GM19372 (cell line): ENCODE measurements around the gene MON1A.

Source experiments
- ATAC-seq: cut with Tn5 transposase; IDR thresholded peaks from one replicate; pipeline ENCODE4 v1.9.1; 2021; ENCODE audit warnings: mild to moderate bottlenecking, low read depth, moderate library complexity; ENCODE audit not compliant: unreplicated experiment

MON1A gene

DNA sequence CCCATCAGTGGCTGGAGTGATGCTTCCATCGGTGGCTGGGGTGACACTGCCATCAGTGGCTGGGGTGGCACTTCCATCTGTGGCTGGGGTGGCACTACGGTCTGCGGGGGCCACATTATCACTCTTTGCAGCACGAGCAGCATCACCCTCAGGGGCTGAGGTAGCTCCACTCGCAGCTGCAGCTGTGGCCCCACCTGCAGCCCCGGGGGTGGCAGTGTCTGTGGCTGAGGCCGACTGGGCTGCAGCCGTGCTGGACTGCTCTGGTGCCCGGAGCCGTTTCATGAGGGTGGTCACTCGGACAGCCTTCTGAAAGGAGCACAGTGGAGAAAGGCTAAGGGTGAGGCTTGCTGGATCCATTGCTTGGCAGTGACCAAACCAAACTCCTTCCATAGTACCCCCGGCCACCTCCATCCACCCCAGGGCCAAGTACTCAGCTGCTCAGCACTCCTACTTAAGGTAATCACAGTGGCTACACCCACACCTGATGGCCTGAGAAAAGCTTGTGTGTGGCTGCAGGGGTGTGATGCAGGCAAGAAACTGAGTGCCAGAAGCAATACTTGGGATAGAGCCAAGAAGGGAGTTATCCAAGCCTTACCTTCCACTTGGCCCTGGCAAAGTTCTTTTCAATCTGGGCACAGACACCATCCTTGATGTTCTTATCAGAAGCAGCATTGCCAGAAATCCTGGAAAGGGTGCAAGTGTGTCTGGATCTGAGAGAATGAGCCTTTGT is 69.9 kb downstream of the MON1A start:
- no peak for ATAC-seq
